Measurements from ENCODE around the gene CEP131.

CEP131 gene

DNA sequence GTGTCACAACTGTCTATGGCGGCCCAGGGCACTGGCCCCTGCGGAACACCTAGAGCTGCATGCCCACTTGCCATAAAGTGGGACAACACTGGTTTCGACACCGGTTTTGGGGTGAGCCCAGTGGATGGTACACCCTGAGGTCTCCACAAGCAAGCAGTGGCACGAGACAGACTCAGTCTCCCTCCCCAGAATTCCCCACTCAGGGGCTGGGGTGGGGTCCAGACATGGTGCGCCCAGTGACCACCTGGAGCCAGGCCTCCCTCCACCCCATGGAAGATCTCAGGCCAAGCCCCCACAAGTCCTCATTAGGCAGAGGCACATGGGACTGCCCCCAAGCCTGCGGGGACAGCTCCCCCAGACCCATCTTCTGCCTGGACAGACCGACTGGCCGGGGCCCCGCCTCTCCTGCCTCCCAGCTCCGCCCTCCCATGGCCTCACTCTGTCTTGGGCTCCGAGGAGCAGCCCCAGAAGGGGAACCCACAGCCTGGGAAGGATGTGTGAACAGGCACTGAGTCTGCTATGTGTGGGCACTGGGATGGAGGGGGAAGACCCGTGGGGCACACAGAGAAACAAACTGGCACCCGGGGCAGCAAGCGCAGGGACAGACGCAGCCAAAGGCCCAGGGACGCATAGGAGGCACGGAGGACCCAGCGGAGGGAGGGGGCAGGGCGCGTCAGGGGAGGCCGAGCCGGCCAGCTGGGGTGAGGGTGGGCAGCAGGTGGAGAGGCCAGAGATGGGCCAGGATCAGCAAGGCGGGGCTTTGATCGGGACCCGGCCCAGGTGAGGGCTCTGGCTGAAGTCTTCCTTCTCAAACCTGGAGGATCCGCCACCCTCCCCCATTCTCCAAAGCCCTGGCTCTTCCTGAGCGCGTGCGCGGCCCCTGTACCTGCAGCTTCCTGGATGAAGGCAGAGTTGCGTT is 13.3 kb upstream of the CEP131 start:
- Mint-ChIP-seq H3K36me3 (ENCODE audit: low read depth) (peaks cover 10% of the 10 kb centered on the region), H3K4me3 (peak overlapping the region; percentile 56 to 68 (median 64)), H3K9me3 (no peaks in the 10 kb centered on the region), H3K27ac (no peak overlapping the region), H3K4me1 (peaks cover 16% of the 10 kb centered on the region), H3K27me3 (ENCODE audit: low read depth) (no peaks in the 10 kb centered on the region)
- no peak for TF ChIP-seq CTCF (IDR thresholded peaks at IDR 0.05; ENCODE audit: unreplicated experiment in 3 of 3)

GRCh38 chr17:81234940-81235821 is 12.4 kb upstream of the CEP131 start:
- peak overlapping the region; percentile 45 to 58 (median 49) for H3K4me3 Mint-ChIP-seq
- no peak overlapping the region for H3K27ac Mint-ChIP-seq
- no peaks in the 10 kb centered on the region for H3K27me3 Mint-ChIP-seq (ENCODE audit: low read depth)
- H3K4me1 Mint-ChIP-seq = peaks cover 11% of the 10 kb centered on the region
- H3K36me3 Mint-ChIP-seq (ENCODE audit: low read depth) = peaks cover 12% of the 10 kb centered on the region
- TF ChIP-seq CTCF (IDR thresholded peaks at IDR 0.05; ENCODE audit: unreplicated experiment in 3 of 3) = no peak
- H3K9me3 Mint-ChIP-seq = no peaks in the 10 kb centered on the region

- peak overlapping the region in 1 of 3 experiments; percentile 58 for H3K4me3 Mint-ChIP-seq
- H3K4me1 Mint-ChIP-seq = peaks cover 11% of the 10 kb centered on the region
- no peak overlapping the region for H3K27ac Mint-ChIP-seq
- TF ChIP-seq CTCF (IDR thresholded peaks at IDR 0.05; ENCODE audit: unreplicated experiment in 3 of 3) = no peak
- H3K9me3 Mint-ChIP-seq = no peaks in the 10 kb centered on the region
- H3K36me3 Mint-ChIP-seq (ENCODE audit: low read depth) = peaks cover 19% of the 10 kb centered on the region
- no peaks in the 10 kb centered on the region for H3K27me3 Mint-ChIP-seq (ENCODE audit: low read depth)
Observed at GRCh38 chr17:81234506-81234855, 11.7 kb upstream of the CEP131 start.

- H3K36me3 Mint-ChIP-seq (ENCODE audit: low read depth) = peaks cover 19% of the 10 kb centered on the region
- TF ChIP-seq CTCF (IDR thresholded peaks at IDR 0.05; ENCODE audit: unreplicated experiment in 3 of 3) = no peak
- no peaks in the 10 kb centered on the region for H3K27me3 Mint-ChIP-seq (ENCODE audit: low read depth)
- H3K4me3 Mint-ChIP-seq = no peak overlapping the region
- no peaks in the 10 kb centered on the region for H3K9me3 Mint-ChIP-seq
- peaks cover 7% of the 10 kb centered on the region for H3K4me1 Mint-ChIP-seq
- H3K27ac Mint-ChIP-seq = no peak overlapping the region
Observed at GRCh38 chr17:81233811-81234505, 11.2 kb upstream of the CEP131 start.

GRCh38 chr17:81233316-81233715 is 10.6 kb upstream of the CEP131 start:
- Mint-ChIP-seq H3K4me3 (no peak overlapping the region), H3K4me1 (peaks cover 6% of the 10 kb centered on the region), H3K27ac (no peak overlapping the region), H3K36me3 (ENCODE audit: low read depth) (peaks cover 21% of the 10 kb centered on the region), H3K27me3 (ENCODE audit: low read depth) (no peaks in the 10 kb centered on the region), H3K9me3 (no peaks in the 10 kb centered on the region)
- TF ChIP-seq CTCF (IDR thresholded peaks at IDR 0.05; ENCODE audit: unreplicated experiment in 3 of 3) = no peak

Measured in nephron (organoid).